GM19438 (cell line): ENCODE results near the gene WDR82.

ENCODE experiments used
- ATAC-seq: cut with Tn5 transposase; IDR thresholded peaks from one replicate; pipeline ENCODE4 v1.9.1; 2021; ENCODE audit warnings: low read depth; ENCODE audit not compliant: unreplicated experiment

WDR82 gene

DNA sequence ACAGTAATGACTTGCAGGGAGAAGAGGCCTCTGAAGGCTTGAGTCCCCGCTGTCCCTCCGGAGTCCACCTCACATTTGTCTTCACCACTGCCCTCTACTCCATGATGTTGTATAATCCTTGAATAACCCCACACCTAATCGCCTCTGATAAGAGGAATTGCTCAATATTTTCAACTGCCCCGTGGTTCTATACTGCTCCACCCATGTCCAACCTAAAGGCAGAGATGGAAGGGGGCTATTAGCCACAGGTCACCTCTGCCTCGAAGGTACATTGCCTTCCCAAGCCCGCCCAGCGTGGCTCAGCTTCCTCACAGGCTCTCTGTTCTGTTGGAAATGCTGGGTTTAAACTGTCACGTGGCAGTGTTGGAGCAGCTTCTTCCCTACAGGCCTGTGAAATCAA lies 65.4 kb downstream of the WDR82 start:
- ATAC-seq, result no peak

DNA sequence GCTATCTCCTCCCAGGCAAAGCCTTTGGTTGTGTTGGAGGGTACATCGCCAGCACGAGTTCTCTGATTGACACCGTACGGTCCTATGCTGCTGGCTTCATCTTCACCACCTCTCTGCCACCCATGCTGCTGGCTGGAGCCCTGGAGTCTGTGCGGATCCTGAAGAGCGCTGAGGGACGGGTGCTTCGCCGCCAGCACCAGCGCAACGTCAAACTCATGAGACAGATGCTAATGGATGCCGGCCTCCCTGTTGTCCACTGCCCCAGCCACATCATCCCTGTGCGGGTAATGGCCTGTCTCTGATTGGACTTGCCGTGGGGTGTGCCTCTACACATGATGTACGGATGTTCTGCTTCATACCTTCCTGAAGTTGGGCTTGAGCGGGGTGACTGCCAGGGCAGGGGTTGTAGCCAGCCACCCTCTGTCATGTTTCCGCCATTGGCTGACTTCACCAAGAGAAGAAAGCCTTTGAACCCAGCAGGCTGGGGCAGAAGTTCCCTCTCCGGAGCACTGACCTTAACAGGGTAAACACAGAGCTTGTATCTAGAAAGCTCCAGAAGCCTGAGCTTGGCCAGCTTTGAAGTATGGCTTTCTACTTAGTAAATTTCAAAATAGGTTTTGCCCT lies 67.1 kb downstream of the WDR82 start:
- ATAC-seq, result no peak

DNA sequence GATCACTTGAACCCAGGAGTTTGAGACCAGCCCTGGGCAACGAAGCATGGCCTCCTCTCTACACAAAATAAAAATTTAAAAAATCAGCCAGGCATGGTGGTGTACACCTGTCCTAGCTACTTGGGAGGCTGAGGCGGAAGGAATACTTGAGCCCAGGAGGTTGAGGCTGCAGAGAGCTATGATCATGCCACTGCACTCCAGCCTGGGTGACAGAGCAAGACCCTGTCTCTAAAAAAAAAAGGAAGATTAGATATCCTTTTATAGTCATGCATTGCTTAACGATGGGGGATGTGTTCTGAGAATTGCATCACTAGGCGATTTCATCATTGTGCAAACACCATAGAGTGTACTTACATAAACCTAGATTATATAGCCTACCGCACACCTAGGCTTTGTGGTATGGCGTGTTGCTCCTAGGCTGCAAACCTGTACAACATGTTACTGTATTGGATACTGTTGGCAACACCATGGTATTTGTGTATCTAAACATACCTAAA lies 67.9 kb downstream of the WDR82 start:
- ATAC-seq, result no peak

DNA sequence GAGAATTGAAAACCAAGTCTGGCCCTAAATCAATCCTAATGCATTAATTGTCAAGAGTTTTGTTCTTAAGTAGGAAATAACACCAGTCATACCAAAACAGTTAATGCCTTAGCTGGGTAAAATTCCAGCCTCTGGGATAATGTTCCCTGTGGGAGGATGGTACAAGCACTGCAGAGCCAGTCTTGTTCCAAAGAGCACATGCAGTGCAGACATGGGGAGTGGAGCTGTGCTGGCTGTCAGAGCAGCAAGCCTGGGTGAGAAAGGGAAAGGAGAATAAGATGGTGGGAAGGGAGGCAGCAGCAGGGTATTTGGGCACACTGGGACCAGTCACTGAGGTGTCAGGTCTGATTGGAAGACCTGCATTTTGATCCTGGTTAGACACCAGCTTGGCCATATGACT lies 68.4 kb downstream of the WDR82 start:
- ATAC-seq, result no peak

DNA sequence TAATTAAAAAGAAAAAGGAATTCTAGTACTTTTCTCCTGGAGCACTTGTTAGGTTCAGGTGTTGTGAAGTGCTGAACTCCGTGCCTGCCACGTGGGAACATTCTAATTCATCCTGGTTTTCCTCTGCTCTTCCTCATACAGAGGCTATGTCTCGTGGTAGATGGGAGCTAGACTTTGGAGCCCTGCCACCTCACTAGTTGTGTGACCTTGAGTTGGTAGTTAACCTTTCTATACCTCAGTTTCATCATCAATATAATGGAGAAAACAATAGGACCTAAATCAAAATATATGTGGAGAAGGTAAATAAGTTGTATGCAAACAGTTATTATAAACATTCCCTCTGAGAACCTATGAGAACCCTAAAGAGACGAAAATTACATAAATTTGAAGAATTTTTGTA lies 69.9 kb downstream of the WDR82 start:
- ATAC-seq, result no peak

DNA sequence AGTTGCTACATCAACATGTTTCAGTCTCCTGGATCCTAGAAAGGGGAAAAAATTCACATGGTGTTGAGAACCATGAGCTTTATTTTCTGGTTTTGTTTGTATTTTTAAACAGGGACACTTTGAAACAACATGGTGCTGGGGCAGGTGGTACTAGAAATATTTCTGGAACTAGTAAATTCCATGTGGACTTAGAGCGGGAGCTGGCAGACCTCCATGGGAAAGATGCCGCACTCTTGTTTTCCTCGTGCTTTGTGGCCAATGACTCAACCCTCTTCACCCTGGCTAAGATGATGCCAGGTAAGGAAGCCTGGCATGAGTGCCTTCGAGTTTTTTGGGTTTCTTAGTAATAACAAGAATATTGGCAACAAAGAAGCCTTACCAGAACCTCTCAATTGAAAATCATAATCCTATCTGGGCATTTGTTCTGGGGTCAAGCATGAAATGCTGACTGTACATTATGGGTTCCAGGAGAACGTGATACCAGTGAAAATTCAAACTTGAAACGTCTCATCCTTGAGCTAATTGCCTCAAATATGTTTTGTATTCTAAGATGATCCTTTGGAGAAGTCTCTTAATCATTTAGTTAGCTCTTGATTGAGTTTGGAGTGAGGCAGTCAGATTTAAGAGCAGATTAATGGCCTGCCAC lies 72.6 kb downstream of the WDR82 start:
- no peak for ATAC-seq
